Loucy (cell line): ENCODE data around the gene FAM217B.

Source experiments
- H2AFZ ChIP-seq: fragments of 200-600 bp; sonication (generic); 2 replicates; pipeline ENCODE4 v1.6.0; 2016; ENCODE audit warnings: antibody characterized with exemption, mild to moderate bottlenecking, low read length, moderate library complexity
- H3F3A ChIP-seq: fragments of 200-600 bp; 2 replicates; pipeline ENCODE4 v1.6.0; 2016; ENCODE audit warnings: antibody characterized with exemption, low read depth, mild to moderate bottlenecking
- H3K27me3 ChIP-seq: fragments of 200-600 bp; sonication (generic); 2 replicates; pipeline ENCODE4 v1.6.1; 2014; ENCODE audit warnings: low read length, mild to moderate bottlenecking; ENCODE audit not compliant: insufficient read depth, poor library complexity, severe bottlenecking
- H3K36me3 ChIP-seq: fragments of 200-600 bp; sonication (generic); 2 replicates; pipeline ENCODE4 v1.6.1; 2016; ENCODE audit warnings: low read length; ENCODE audit not compliant: insufficient read depth
- H3K4me1 ChIP-seq: fragments of 200-600 bp; sonication (generic); 2 replicates; pipeline ENCODE4 v1.5.1; 2014; ENCODE audit warnings: low read length, mild to moderate bottlenecking; ENCODE audit not compliant: insufficient read depth, poor library complexity, severe bottlenecking
- H3K4me2 ChIP-seq: fragments of 200-600 bp; sonication (generic); 2 replicates; pipeline ENCODE4 v1.6.0; 2014; ENCODE audit warnings: antibody characterized with exemption, low read length, low read depth, mild to moderate bottlenecking; ENCODE audit not compliant: poor library complexity, severe bottlenecking
- H3K4me3 ChIP-seq: fragments of 200-600 bp; sonication (generic); 2 replicates; pipeline ENCODE4 v1.5.1; 2014; ENCODE audit warnings: low read length, mild to moderate bottlenecking, mixed read lengths; ENCODE audit not compliant: poor library complexity, severe bottlenecking
- H3K79me2 ChIP-seq: fragments of 200-600 bp; sonication (generic); 2 replicates; pipeline ENCODE4 v1.6.1; 2014; ENCODE audit warnings: low read length; ENCODE audit not compliant: insufficient read depth
- H3K9ac ChIP-seq: fragments of 200-600 bp; sonication (generic); 2 replicates; pipeline ENCODE4 v1.6.0; 2014; ENCODE audit warnings: mild to moderate bottlenecking, low read depth, low read length, moderate library complexity; ENCODE audit not compliant: poor library complexity, severe bottlenecking
- H3K9me2 ChIP-seq: fragments of 200-600 bp; sonication (generic); replicated peaks from 2 replicates; pipeline ENCODE4 v1.6.1; 2016; ENCODE audit warnings: low read depth, low read length, mixed read lengths
- H3K9me3 ChIP-seq: fragments of 200-600 bp; sonication (generic); 2 replicates; pipeline ENCODE4 v1.6.1; 2014; ENCODE audit warnings: mild to moderate bottlenecking, antibody characterized with exemption, low read length, low read depth; ENCODE audit not compliant: insufficient read depth
- H4K20me1 ChIP-seq: fragments of 200-600 bp; sonication (generic); 2 replicates; pipeline ENCODE4 v1.6.0; 2014; ENCODE audit warnings: antibody characterized with exemption, low read length, mild to moderate bottlenecking; ENCODE audit not compliant: insufficient read depth, poor library complexity, severe bottlenecking
- CTCF ChIP-seq: fragments of 200-600 bp; sonication (generic); conservative IDR thresholded peaks from 2 replicates; pipeline ENCODE4 v1.5.1; 2014; ENCODE audit warnings: mild to moderate bottlenecking, antibody characterized with exemption, low read length
- EZH2phosphoT487 ChIP-seq: fragments of 200-600 bp; IDR thresholded peaks from 2 replicates; pipeline ENCODE4 v1.6.1; 2018; ENCODE audit warnings: antibody characterized with exemption, mild to moderate bottlenecking, moderate library complexity, borderline replicate concordance

Gene FAM217B

GRCh38 chr20:59983076-59983475 lies 42.9 kb downstream of the FAM217B start:
- no peak overlapping the region for H3K9ac ChIP-seq
- TF ChIP-seq CTCF (no peak), EZH2phosphoT487 (no peak)
- H3K79me2 ChIP-seq = no peaks in the 10 kb centered on the region
- no peaks in the 10 kb centered on the region for H3K9me2 ChIP-seq
- no peak overlapping the region for H3K4me2 ChIP-seq
- no peak overlapping the region for H2AFZ ChIP-seq
- H3K4me1 ChIP-seq = peaks cover 2% of the 10 kb centered on the region
- no peaks in the 10 kb centered on the region for H3K36me3 ChIP-seq
- no peaks in the 10 kb centered on the region for H3K27me3 ChIP-seq
- H4K20me1 ChIP-seq = no peaks in the 10 kb centered on the region
- no peak overlapping the region for H3K4me3 ChIP-seq
- H3F3A ChIP-seq = no peaks in the 10 kb centered on the region
- H3K9me3 ChIP-seq = no peaks in the 10 kb centered on the region

GRCh38 chr20:59984541-59984940 lies 44.4 kb downstream of the FAM217B start:
- Histone ChIP-seq H3K4me1 (peaks cover 7% of the 10 kb centered on the region), H3K9me2 (no peaks in the 10 kb centered on the region), H3K9me3 (no peaks in the 10 kb centered on the region), H3K9ac (no peak overlapping the region), H3K27me3 (no peaks in the 10 kb centered on the region), H2AFZ (no peak overlapping the region), H3F3A (no peaks in the 10 kb centered on the region), H3K79me2 (no peaks in the 10 kb centered on the region), H4K20me1 (no peaks in the 10 kb centered on the region), H3K4me3 (no peak overlapping the region), H3K36me3 (no peaks in the 10 kb centered on the region), H3K4me2 (no peak overlapping the region)
- TF ChIP-seq EZH2phosphoT487 (no peak), CTCF (no peak)

- Histone ChIP-seq H3K4me1 (peaks cover 7% of the 10 kb centered on the region), H3K9me3 (no peaks in the 10 kb centered on the region), H4K20me1 (no peaks in the 10 kb centered on the region), H3K9me2 (no peaks in the 10 kb centered on the region), H3K4me3 (no peak overlapping the region), H3K9ac (no peak overlapping the region), H3K79me2 (no peaks in the 10 kb centered on the region), H2AFZ (no peak overlapping the region), H3K36me3 (no peaks in the 10 kb centered on the region), H3K27me3 (no peaks in the 10 kb centered on the region), H3K4me2 (no peak overlapping the region), H3F3A (no peaks in the 10 kb centered on the region)
- TF ChIP-seq CTCF (no peak), EZH2phosphoT487 (no peak)
These were observed 45.0 kb downstream of the FAM217B start for GRCh38 chr20:59985164-59985563.
